GM18868 (cell line): ENCODE results near the gene HGF.
"Not testable (repeated sequence)": the region's sequence is repeated elsewhere in the genome, so short reads cannot be mapped to it uniquely, and the experiment has no call there.

Experiments used
- ATAC-seq: cut with Tn5 transposase; IDR thresholded peaks from one replicate; pipeline ENCODE4 v1.9.1; 2021; ENCODE audit warnings: mild to moderate bottlenecking, moderate library complexity; ENCODE audit not compliant: unreplicated experiment

Gene HGF

GRCh38 chr7:81725003-81725811 lies 44.6 kb downstream of the HGF start:
- no peak for ATAC-seq

GRCh38 chr7:81722250-81722649 lies 47.6 kb downstream of the HGF start:
- ATAC-seq: not testable (repeated sequence)

GRCh38 chr7:81721437-81721836 lies 48.4 kb downstream of the HGF start:
- ATAC-seq: no peak

- no peak for ATAC-seq
These were observed 50.0 kb downstream of the HGF start for GRCh38 chr7:81719865-81720264.

- ATAC-seq: peak; percentile 89
These were observed 53.8 kb downstream of the HGF start for GRCh38 chr7:81715984-81716588.

GRCh38 chr7:81714306-81714705 lies 55.5 kb downstream of the HGF start:
- ATAC-seq: no peak

- no peak for ATAC-seq
These were observed 59.1 kb downstream of the HGF start for GRCh38 chr7:81710751-81711150.

- no peak for ATAC-seq
These were observed 60.0 kb downstream of the HGF start for GRCh38 chr7:81709836-81710235.

- no peak for ATAC-seq
These were observed 61.9 kb downstream of the HGF start for GRCh38 chr7:81707966-81708365.

GRCh38 chr7:81707196-81707595 lies 62.7 kb downstream of the HGF start:
- ATAC-seq: no peak

- ATAC-seq: no peak
These were observed 64.6 kb downstream of the HGF start for GRCh38 chr7:81705206-81705605.

- ATAC-seq: no peak
These were observed 65.3 kb downstream of the HGF start for GRCh38 chr7:81704595-81704994.

GRCh38 chr7:81698965-81699364 lies 70.9 kb downstream of the HGF start:
- peak; percentile 54 for ATAC-seq

- no peak for ATAC-seq
These were observed 75.1 kb downstream of the HGF start for GRCh38 chr7:81694711-81695110.

GRCh38 chr7:81693894-81694293 lies 76.0 kb downstream of the HGF start:
- ATAC-seq: no peak

- ATAC-seq: peak; percentile 58
These were observed 76.8 kb downstream of the HGF start for GRCh38 chr7:81693080-81693479.

GRCh38 chr7:81692146-81692905 lies 77.5 kb downstream of the HGF start:
- peak; percentile 34 for ATAC-seq

- ATAC-seq: no peak
These were observed 78.5 kb downstream of the HGF start for GRCh38 chr7:81691199-81691821.

GRCh38 chr7:81690688-81691087 lies 79.2 kb downstream of the HGF start:
- no peak for ATAC-seq

GRCh38 chr7:81690251-81690650 lies 79.6 kb downstream of the HGF start:
- ATAC-seq: no peak
